ENCODE measurements around the gene PRR33.
"Not testable (repeated sequence)": the region's sequence is repeated elsewhere in the genome, so short reads cannot be mapped to it uniquely, and the experiment has no call there.

The PRR33 gene

DNA sequence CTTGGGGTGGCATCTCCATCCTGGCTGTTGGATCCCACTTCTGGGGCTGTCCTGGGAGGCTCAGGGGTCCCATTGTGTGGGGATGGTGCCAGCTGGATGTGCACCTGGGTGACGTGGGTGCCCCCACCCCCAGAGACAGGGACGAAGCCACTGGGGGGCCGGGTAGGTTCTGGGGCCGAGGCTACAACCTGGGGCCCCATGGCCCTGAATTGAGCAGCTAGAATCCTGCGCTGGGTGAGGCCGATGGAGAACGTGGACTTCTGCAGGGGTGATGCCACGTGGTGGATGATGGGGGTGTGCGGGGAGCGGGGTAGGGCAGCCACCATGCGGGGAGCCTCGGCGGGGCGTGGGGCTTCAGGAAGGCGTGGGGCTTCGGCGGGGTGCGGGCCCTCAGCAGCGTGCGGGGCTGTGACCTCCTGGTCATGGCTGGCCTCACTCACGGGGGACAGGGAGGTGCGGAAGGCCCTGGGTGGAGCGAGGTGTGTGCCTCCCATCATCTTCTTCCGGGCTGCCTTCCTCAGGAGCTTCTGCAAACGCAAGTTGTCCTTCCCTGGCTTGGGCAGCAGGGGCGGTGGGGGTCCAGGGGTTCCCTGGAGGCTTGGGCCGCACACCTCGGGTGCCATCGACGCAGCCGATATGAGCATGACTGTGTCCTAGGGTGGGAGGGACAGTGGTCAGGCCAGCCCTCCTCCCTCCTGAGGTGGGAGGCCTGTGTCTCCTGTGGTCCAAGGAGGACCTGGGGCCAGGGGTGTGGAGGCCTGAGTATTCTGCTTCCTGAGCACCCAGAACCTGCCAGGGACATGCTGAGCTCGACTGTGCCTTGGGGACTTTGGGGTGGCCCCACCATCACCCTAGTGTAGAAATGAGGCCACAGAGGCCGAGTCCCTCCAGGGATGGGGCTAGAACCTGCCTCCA, 1.5 kb downstream of the PRR33 start:
- no peaks in the 10 kb centered on the region for H3K9me3 ChIP-seq
- H4K20me1 ChIP-seq = no peaks in the 10 kb centered on the region
- peak overlapping the region; percentile 66 for H3K4me3 ChIP-seq
- no peaks in the 10 kb centered on the region for H3K36me3 ChIP-seq
- no peaks in the 10 kb centered on the region for H3K27me3 ChIP-seq
- H3K4me1 ChIP-seq = peaks cover 53% of the 10 kb centered on the region
- TF ChIP-seq Cebpa-rat (IDR thresholded peaks at IDR 0.05) = no peak
- H3K9ac ChIP-seq = peak overlapping the region; percentile 79
- peak overlapping the region; percentile 89 for H3K27ac ChIP-seq
- peak overlapping the region; percentile 99 for H3K4me2 ChIP-seq

DNA sequence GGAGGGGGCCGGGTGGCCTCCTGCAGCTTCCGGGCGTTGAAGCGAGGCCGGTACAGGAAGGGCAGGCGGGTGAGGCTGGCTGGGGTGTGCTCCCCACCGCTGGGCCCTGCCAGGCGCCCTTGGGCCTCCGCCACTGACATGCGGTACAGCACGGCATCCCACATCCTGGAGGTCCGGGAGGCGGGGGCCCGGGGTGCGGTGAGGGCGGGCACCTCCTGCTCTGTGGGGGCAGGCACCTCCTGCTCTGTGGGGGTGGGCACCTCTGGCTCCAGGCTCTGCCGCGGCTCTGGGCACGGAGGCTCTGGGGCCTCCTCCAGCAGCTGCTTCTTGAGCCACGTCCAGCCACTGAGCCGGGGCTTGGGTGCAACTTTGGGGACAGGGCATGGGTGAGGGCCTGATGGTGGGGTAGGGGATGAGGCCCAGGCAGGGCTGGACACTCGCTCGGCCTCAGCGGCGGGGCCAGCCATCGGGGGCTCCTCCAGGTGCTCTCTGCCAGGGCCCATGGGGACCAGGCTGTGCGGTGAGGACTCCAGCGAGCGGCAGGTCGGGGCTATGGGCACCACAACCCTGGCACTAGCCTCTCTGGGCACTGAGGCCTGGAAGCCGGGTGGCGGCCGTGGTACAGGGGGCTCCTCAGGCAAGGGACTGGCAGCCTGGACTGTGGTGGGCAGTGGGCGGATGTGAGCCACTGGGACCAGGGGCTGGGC, 2.3 kb downstream of the PRR33 start:
- peak overlapping the region; percentile 99 for H3K4me2 ChIP-seq
- H3K27ac ChIP-seq = peak overlapping the region; percentile 89
- TF ChIP-seq Cebpa-rat (IDR thresholded peaks at IDR 0.05) = no peak
- peak overlapping the region; percentile 66 for H3K4me3 ChIP-seq
- H3K9me3 ChIP-seq = no peaks in the 10 kb centered on the region
- no peaks in the 10 kb centered on the region for H3K27me3 ChIP-seq
- H4K20me1 ChIP-seq = no peaks in the 10 kb centered on the region
- H3K9ac ChIP-seq = peak overlapping the region; percentile 79
- no peaks in the 10 kb centered on the region for H3K36me3 ChIP-seq
- peaks cover 53% of the 10 kb centered on the region for H3K4me1 ChIP-seq

DNA sequence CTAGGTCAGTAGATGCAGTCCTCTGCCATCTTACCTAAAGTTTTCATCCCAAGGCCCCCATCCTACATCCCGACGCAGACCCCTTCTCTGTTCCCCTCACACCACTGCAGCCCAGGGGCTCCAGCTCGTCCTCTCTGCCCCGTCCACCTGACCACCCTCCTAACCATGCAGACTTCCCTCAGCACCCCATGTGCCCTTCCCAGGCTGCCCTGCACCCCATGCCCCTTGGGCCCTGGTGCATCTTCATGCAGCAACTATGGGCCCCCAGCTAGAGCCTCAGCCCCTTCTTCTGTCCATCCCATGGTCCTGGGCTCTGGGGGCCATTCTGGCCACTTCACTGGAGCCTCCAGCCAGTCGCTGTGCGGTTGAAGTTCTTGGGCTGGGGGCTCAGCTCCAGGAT, 2.9 kb downstream of the PRR33 start:
- no peaks in the 10 kb centered on the region for H3K9me3 ChIP-seq
- H3K9ac ChIP-seq = peak overlapping the region; percentile 79
- peaks cover 59% of the 10 kb centered on the region for H3K4me1 ChIP-seq
- H3K27ac ChIP-seq = peak overlapping the region; percentile 89
- peak overlapping the region; percentile 99 for H3K4me2 ChIP-seq
- no peaks in the 10 kb centered on the region for H4K20me1 ChIP-seq
- H3K36me3 ChIP-seq = no peaks in the 10 kb centered on the region
- H3K27me3 ChIP-seq = no peaks in the 10 kb centered on the region
- peak overlapping the region; percentile 66 for H3K4me3 ChIP-seq
- no peak for TF ChIP-seq Cebpa-rat (IDR thresholded peaks at IDR 0.05)

DNA sequence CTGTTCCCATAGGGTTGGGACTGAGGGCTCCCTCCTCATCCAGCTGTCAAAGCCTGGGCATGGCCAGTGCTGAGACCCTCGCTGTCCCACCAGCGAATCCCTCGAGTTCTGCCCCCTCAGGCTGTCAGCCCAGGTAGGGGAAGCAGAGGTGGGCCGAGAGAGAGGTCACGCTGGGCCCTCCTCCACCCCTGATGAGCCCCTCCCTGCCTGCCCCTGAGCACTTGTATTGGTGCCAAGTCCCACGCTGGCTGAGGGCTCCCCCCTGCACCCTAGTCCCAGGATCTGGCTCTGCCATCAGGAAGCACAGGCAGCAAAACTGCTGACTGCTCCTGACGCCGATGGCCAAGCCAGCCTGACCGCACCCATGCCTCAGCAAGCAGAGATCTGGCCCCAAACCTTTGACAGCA, 3.3 kb downstream of the PRR33 start:
- H3K27ac ChIP-seq = peak overlapping the region; percentile 89
- H3K4me3 ChIP-seq = peak overlapping the region; percentile 66; the same call in 1 of the 2 replicates

DNA sequence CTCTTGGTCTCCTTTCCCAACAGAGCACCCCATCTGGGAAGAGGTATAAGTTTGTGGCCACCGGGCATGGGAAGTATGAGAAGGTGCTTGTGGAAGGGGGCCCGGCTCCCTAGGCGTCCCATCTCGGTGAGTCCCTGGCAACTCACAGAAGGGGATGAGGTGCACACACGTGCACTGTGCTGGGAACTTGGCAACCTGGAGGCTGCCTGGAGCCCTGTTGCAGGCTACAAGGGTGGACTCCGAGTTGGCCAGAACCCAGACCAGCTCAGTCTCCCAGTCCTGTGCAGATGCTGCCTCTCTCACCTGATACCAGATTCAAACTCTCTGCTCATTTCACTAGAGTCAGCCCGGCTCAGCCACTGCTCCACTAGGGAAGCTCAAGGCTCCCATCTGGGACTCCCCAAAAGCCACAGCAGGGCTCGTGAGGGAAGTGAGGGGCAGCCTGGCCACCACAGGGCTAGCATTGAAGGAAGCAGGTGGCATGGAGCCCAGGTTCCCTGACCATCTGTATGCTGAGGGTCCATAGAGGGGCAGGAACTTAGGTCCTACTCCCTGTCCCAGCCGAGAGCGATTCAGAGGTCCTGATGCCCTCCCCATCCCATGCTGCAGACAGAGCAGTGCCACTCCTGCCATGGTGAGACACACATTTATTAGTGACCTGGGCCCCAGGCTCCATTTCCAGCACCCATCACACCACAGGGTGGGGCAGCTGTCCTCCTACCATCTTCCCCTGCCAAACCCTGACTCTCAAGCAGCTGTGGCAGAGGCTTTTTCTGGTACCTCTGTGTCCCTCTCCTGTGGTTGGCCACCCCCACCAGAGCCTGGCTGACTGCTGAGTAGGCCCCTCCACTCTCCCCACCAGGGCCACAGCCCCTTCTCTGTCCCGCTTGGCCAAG, 4.0 kb downstream of the PRR33 start:
- peaks cover 70% of the 10 kb centered on the region for H3K4me1 ChIP-seq
- H3K27me3 ChIP-seq = no peaks in the 10 kb centered on the region
- peak overlapping the region; percentile 89 for H3K27ac ChIP-seq
- H3K4me3 ChIP-seq = no peak overlapping the region
- peak overlapping the region; percentile 79 for H3K9ac ChIP-seq
- no peak for TF ChIP-seq Cebpa-rat (IDR thresholded peaks at IDR 0.05)
- no peaks in the 10 kb centered on the region for H4K20me1 ChIP-seq
- H3K36me3 ChIP-seq = no peaks in the 10 kb centered on the region
- no peaks in the 10 kb centered on the region for H3K9me3 ChIP-seq
- peak overlapping the region; percentile 99 for H3K4me2 ChIP-seq

More for the DNA sequence above, 3.3 kb downstream of the PRR33 start:
- no peak for TF ChIP-seq Cebpa-rat (IDR thresholded peaks at IDR 0.05)
- no peaks in the 10 kb centered on the region for H3K36me3 ChIP-seq
- H4K20me1 ChIP-seq = no peaks in the 10 kb centered on the region
- H3K4me2 ChIP-seq = peak overlapping the region; percentile 99
- H3K9me3 ChIP-seq = no peaks in the 10 kb centered on the region
- peaks cover 63% of the 10 kb centered on the region for H3K4me1 ChIP-seq
- H3K9ac ChIP-seq = peak overlapping the region; percentile 79
- H3K27me3 ChIP-seq = no peaks in the 10 kb centered on the region

DNA sequence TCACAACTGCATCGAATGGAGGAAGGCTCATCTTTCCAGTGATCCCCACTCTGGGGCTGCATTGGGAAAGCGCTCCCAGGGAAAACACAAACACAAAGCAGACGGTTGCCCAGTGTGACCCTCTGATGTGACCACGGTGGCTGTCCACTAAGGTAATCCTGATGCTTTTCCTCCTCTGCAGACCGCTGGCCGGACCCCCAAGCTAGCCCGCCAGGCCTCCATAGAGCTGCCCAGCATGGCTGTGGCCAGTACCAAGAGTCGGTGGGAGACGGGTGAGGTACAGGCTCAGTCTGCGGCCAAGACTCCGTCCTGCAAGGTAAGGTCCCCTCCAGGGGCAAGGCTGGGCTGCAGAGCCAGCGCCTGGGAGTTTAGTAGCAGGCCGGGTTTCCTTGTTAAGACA, 5.1 kb downstream of the PRR33 start:
- H3K36me3 ChIP-seq, H3K27me3 ChIP-seq, H3K4me2 ChIP-seq: not testable (repeated sequence)

DNA sequence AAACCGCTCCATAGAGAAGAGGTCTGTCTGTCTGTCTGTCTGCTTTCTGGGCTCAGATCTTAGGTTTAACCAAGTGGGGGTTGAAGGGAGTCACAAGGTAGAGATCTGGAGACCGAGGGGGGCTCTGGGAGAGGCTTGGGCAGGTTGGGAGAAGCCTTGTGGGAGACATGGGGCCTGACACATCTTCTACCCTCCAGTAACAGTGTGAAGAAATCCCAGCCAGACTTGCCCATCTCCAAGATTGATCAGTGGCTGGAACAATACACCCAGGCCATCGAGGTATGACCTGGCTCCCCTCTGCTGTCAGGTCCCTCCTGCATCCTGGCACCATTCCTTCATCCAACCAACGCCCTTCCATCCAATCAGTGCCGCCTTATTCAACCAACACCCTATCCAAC, 7.4 kb downstream of the PRR33 start:
- Histone ChIP-seq H3K27me3 (no peaks in the 10 kb centered on the region), H3K27ac (no peak overlapping the region), H4K20me1 (0 out of 2 replicates have a peak, but pooled peaks cover 6% of the 10 kb centered on the region), H3K4me3 (no peak overlapping the region), H3K36me3 (no peaks in the 10 kb centered on the region), H3K9ac (no peak overlapping the region), H3K4me2 (0 out of 2 replicates have a peak overlapping the region, but pooled peaks have one; percentile 94), H3K9me3 (no peaks in the 10 kb centered on the region), H3K4me1 (peaks cover 72% of the 10 kb centered on the region)
- no peak for TF ChIP-seq Cebpa-rat (IDR thresholded peaks at IDR 0.05)

More for the DNA sequence above, 5.1 kb downstream of the PRR33 start:
- H3K9ac ChIP-seq, H4K20me1 ChIP-seq, H3K27ac ChIP-seq, H3K4me3 ChIP-seq, H3K9me3 ChIP-seq: not testable (repeated sequence)
- peaks cover 72% of the 10 kb centered on the region for H3K4me1 ChIP-seq

DNA sequence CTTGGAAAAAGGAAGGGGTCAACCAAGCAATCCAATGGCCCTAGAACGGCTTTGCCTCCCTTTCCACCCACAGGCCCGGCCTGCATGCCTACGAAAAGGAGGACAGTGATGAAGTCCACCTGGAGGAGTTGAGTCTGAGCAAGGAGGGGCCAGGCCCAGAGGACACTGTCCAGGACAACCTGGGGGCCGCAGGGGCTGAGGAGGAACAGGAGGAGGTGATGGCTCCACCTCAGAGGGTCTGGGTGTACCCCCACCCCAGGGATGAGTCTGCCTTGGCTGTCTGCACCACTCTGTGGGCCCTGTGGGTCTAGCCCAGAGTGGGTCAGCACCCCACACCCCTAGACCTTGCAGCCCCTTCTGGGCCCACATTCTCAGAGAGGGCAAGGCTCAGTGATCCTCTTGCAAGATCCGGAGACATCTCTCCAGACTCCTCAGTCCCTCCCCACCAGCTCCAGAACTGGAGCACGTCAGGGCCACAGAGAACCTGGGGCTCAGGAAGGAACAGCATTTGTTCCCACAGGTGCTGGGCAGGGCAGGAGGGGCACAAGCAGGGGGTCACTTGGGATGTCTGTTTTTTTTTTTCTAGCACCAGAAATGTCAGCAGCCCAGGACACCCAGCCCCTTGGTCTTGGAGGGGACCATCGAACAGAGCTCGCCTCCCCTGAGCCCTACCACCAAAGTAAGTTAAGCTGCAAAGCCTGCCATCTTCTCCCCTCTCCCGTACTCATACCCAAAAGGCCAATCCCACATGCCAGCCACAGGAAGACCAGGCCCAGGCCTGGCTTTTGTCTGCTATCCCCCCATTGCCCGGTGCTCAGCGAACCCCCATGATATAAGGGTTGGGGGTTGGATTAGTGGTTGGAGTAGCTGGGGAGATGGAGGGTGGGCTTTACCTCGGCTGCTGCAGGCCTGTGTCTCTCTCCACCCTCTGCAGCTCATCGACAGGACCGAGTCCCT, 8.1 kb downstream of the PRR33 start:
- TF ChIP-seq Cebpa-rat (IDR thresholded peaks at IDR 0.05) = no peak
- no peaks in the 10 kb centered on the region for H3K36me3 ChIP-seq
- no peaks in the 10 kb centered on the region for H3K27me3 ChIP-seq
- H3K9me3 ChIP-seq = no peaks in the 10 kb centered on the region
- no peak overlapping the region for H3K4me3 ChIP-seq
- peak overlapping the region; percentile 39; the same call in 1 of the 2 replicates for H3K27ac ChIP-seq
- H3K9ac ChIP-seq = no peak overlapping the region
- peaks cover 70% of the 10 kb centered on the region for H3K4me1 ChIP-seq
- H4K20me1 ChIP-seq = 0 out of 2 replicates have a peak, but pooled peaks cover 6% of the 10 kb centered on the region
- peak overlapping the region; percentile 94 for H3K4me2 ChIP-seq
